HepG2 (cell line): ENCODE results near the gene RAB3D. TPM values are rescaled to one million over a fixed set of nuclear protein-coding genes. Genes with fewer than 3 reads are reported as not detected.

Experiments used
- ADNP ChIP-seq: sonication (generic); formaldehyde crosslinking; IDR thresholded peaks from 2 replicates; pipeline ENCODE4 v1.4.0; 2020; ENCODE audit warnings: missing genetic modification reagents
- CHD4 ChIP-seq: fragments of 200-600 bp; sonication (generic); IDR thresholded peaks from 2 replicates; pipeline ENCODE4 v1.7.0; 2017; ENCODE audit warnings: mild to moderate bottlenecking, low read length, borderline replicate concordance
- HOXD1 ChIP-seq: sonication (generic); formaldehyde crosslinking; IDR thresholded peaks from 2 replicates; pipeline ENCODE4 v1.5.0; 2020; ENCODE audit warnings: missing genetic modification reagents
- IKZF4 ChIP-seq: sonication (generic); formaldehyde crosslinking; IDR thresholded peaks from 2 replicates; pipeline ENCODE4 v1.5.1; 2020; ENCODE audit warnings: borderline replicate concordance, mild to moderate bottlenecking, low read depth, missing genetic modification reagents; ENCODE audit errors: not compliant biosample characterization
- JUNB ChIP-seq: sonication (generic); formaldehyde crosslinking; IDR thresholded peaks from 2 replicates; pipeline ENCODE4 v1.8.0; 2022; ENCODE audit warnings: missing genetic modification reagents, mild to moderate bottlenecking, borderline replicate concordance
- MED8 ChIP-seq: sonication (generic); formaldehyde crosslinking; IDR thresholded peaks from 2 replicates; pipeline ENCODE4 v1.8.1; 2023; ENCODE audit warnings: mild to moderate bottlenecking, missing genetic modification reagents; ENCODE audit not compliant: insufficient replicate concordance
- NR2F6 ChIP-seq, 2 experiments: IDR thresholded peaks; 2 replicates each; pipeline ENCODE4 v1.6.1; 2016; ENCODE audit warnings: antibody characterized with exemption in 1 of 2, mild to moderate bottlenecking in 1 of 2
- PHF20 ChIP-seq: sonication (generic); formaldehyde crosslinking; IDR thresholded peaks from 2 replicates; pipeline ENCODE4 v1.5.0; 2020; ENCODE audit warnings: mild to moderate bottlenecking, missing genetic modification reagents
- RARG ChIP-seq: sonication (generic); formaldehyde crosslinking; IDR thresholded peaks from 2 replicates; pipeline ENCODE4 v1.4.0; 2020; ENCODE audit warnings: low read depth, mild to moderate bottlenecking, missing genetic modification reagents
- SRSF9 ChIP-seq: fragments of 200-400 bp; formaldehyde crosslinking; IDR thresholded peaks from 2 replicates; pipeline ENCODE4 v1.6.1; 2018; ENCODE audit warnings: borderline replicate concordance, mild to moderate bottlenecking, low read depth, low read length; ENCODE audit not compliant: insufficient read depth, poor library complexity, severe bottlenecking
- TAF15 ChIP-seq: fragments of 200-400 bp; formaldehyde crosslinking; IDR thresholded peaks from one replicate; pipeline ENCODE4 v1.6.1; 2018; ENCODE audit warnings: mild to moderate bottlenecking, low read depth, low read length; ENCODE audit not compliant: poor library complexity, severe bottlenecking
- TRIM24 ChIP-seq: sonication (generic); formaldehyde crosslinking; IDR thresholded peaks from 2 replicates; pipeline ENCODE4 v1.8.0; 2022; ENCODE audit warnings: mild to moderate bottlenecking, missing genetic modification reagents
- ZFP1 ChIP-seq: IDR thresholded peaks from 2 replicates; pipeline ENCODE4 v1.6.1; 2016
- ZFP41 ChIP-seq: sonication (generic); formaldehyde crosslinking; IDR thresholded peaks from 2 replicates; pipeline ENCODE4 v1.4.0; 2020; ENCODE audit warnings: mild to moderate bottlenecking, missing genetic modification reagents, borderline replicate concordance
- ZMYM3 ChIP-seq: sonication (generic); formaldehyde crosslinking; IDR thresholded peaks from 2 replicates; pipeline ENCODE4 v1.5.1; 2020; ENCODE audit warnings: mild to moderate bottlenecking, missing genetic modification reagents
- ZNF296 ChIP-seq: sonication (generic); formaldehyde crosslinking; conservative IDR thresholded peaks from 2 replicates; pipeline ENCODE4 v1.5.0; 2020; ENCODE audit warnings: mild to moderate bottlenecking, missing genetic modification reagents
- ZNF564 ChIP-seq: sonication (generic); formaldehyde crosslinking; IDR thresholded peaks from 2 replicates; pipeline ENCODE4 v1.8.1; 2023; ENCODE audit warnings: mild to moderate bottlenecking, missing genetic modification reagents
- ZNF746 ChIP-seq: sonication (generic); formaldehyde crosslinking; IDR thresholded peaks from 2 replicates; pipeline ENCODE4 v1.8.0; 2022; ENCODE audit warnings: mild to moderate bottlenecking, missing genetic modification reagents
- ZNF83 ChIP-seq: sonication (generic); formaldehyde crosslinking; IDR thresholded peaks from 2 replicates; pipeline ENCODE4 v1.4.0; 2020; ENCODE audit warnings: missing genetic modification reagents, mild to moderate bottlenecking, borderline replicate concordance
- ZNF891 ChIP-seq: sonication (generic); formaldehyde crosslinking; IDR thresholded peaks from 2 replicates; pipeline ENCODE4 v1.5.0; 2020; ENCODE audit warnings: mild to moderate bottlenecking, missing genetic modification reagents
- polyA plus RNA-seq, 8 experiments: library from polyadenylated mRNA; depleted of rRNA in 3 of 8; stranded (reverse) in 7 of 8; unstranded in 1 of 8; fragments of >200 nt; fragmentation: Illumina TruSeq in 4 of 8; extraction: Trizol in 4 of 8; gene quantifications; 2 replicates each; pipeline versions ENCODE4 v1.2.1 to v1.2.3, GENCODE V29; 2011 to 2016; ENCODE audit warnings: low read depth in 4 of 8, missing spikeins in 1 of 8, mixed read lengths in 1 of 8; ENCODE audit not compliant: insufficient read depth in 1 of 8
- total RNA-seq, 5 experiments: library from RNA; depleted of rRNA; stranded (reverse); fragments of >200 nt; fragmentation: Illumina TruSeq; extraction: Trizol; gene quantifications; 2 replicates each; pipeline ENCODE4 v1.2.3, GENCODE V29; 2016; ENCODE audit warnings: low read depth in 1 of 5
- TF ChIP-seq, protein P1 (sequence below): sonication (generic); formaldehyde crosslinking; IDR thresholded peaks from 2 replicates; pipeline ENCODE4 v1.8.1; 2023; ENCODE audit warnings: missing genetic modification reagents, inconsistent platforms, borderline replicate concordance
- TF ChIP-seq, protein P2 (sequence below): IDR thresholded peaks from 2 replicates; pipeline ENCODE4 v1.6.1; 2016; ENCODE audit warnings: mild to moderate bottlenecking
- TF ChIP-seq, protein P3 (sequence below): IDR thresholded peaks from 2 replicates; pipeline ENCODE4 v1.6.1; 2018; ENCODE audit warnings: missing genetic modification reagents, mild to moderate bottlenecking, missing compliant biosample characterization
- TF ChIP-seq, protein P4 (sequence below): sonication (generic); formaldehyde crosslinking; IDR thresholded peaks from 2 replicates; pipeline ENCODE4 v1.8.0; 2022; ENCODE audit warnings: mild to moderate bottlenecking, missing genetic modification reagents
- TF ChIP-seq, protein P5 (sequence below): sonication (generic); formaldehyde crosslinking; IDR thresholded peaks from 2 replicates; pipeline ENCODE4 v1.8.0; 2023; ENCODE audit warnings: mild to moderate bottlenecking, missing genetic modification reagents

The RAB3D gene
- total and polyA plus RNA-seq, 2 of the 13 experiments (the other 11 are each of a cell fraction or from before 2014, with no cell fraction given), result 2.0 to 16.1 TPM

DNA sequence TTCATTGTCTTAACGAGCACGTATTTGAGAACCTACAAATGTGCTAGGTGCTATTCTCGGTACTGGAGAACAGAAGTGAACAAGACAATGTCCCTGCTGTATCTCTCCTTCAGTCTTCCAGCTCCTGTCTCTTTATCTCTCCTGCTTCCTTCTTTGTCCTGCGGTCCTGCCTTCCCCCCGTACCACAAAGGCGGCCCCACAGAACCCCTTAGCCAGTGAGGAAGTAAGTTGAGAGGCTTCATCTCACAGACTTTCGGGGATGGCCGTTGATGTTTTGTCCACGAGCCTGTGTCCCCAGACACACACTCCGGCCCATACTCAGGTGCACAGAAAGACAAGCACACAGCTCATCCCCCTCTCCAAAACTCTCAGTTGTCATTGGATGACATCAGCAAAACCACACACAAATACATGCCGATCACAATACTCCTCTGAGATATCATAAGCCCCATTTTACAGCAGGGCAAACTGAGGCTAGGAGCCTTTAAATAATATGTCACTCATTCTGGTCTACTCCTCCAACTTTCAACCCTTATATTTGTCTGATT lies 34.5 kb upstream of the RAB3D start (continued):
- TF ChIP-seq ZFP41 (CRISPR knock-in tag), result no peak
- TF ChIP-seq RARG (CRISPR knock-in tag), result 0 out of 2 replicates have a peak, but pooled peaks have one; percentile 23
- no peak for TF ChIP-seq HOXD1 (CRISPR knock-in tag)
- TF ChIP-seq IKZF4 (CRISPR knock-in tag), result no peak
- peak; percentile 98 for TF ChIP-seq ZMYM3 (CRISPR knock-in tag)
- TF ChIP-seq MED8, result no peak
- TF ChIP-seq, protein P1, sequence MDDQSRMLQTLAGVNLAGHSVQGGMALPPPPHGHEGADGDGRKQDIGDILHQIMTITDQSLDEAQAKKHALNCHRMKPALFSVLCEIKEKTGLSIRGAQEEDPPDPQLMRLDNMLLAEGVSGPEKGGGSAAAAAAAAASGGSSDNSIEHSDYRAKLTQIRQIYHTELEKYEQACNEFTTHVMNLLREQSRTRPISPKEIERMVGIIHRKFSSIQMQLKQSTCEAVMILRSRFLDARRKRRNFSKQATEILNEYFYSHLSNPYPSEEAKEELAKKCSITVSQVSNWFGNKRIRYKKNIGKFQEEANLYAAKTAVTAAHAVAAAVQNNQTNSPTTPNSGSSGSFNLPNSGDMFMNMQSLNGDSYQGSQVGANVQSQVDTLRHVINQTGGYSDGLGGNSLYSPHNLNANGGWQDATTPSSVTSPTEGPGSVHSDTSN, result no peak
- TF ChIP-seq ZNF83 (CRISPR knock-in tag), result no peak
- TF ChIP-seq ZNF746 (CRISPR knock-in tag), result no peak
- TF ChIP-seq, protein P2, sequence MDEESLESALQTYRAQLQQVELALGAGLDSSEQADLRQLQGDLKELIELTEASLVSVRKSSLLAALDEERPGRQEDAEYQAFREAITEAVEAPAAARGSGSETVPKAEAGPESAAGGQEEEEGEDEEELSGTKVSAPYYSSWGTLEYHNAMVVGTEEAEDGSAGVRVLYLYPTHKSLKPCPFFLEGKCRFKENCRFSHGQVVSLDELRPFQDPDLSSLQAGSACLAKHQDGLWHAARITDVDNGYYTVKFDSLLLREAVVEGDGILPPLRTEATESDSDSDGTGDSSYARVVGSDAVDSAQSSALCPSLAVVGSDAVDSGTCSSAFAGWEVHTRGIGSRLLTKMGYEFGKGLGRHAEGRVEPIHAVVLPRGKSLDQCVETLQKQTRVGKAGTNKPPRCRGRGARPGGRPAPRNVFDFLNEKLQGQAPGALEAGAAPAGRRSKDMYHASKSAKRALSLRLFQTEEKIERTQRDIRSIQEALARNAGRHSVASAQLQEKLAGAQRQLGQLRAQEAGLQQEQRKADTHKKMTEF (CRISPR knock-in tag), result no peak
- TF ChIP-seq, protein P3, sequence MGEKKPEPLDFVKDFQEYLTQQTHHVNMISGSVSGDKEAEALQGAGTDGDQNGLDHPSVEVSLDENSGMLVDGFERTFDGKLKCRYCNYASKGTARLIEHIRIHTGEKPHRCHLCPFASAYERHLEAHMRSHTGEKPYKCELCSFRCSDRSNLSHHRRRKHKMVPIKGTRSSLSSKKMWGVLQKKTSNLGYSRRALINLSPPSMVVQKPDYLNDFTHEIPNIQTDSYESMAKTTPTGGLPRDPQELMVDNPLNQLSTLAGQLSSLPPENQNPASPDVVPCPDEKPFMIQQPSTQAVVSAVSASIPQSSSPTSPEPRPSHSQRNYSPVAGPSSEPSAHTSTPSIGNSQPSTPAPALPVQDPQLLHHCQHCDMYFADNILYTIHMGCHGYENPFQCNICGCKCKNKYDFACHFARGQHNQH (CRISPR knock-in tag), result no peak
- TF ChIP-seq ZNF296, result no peak
- TF ChIP-seq TRIM24 (CRISPR knock-in tag), result no peak
- TF ChIP-seq JUNB (CRISPR knock-in tag), result no peak
- TF ChIP-seq ZNF891 (CRISPR knock-in tag), result no peak
- no peak for TF ChIP-seq SRSF9
- no peak for TF ChIP-seq PHF20
- TF ChIP-seq, protein P4, sequence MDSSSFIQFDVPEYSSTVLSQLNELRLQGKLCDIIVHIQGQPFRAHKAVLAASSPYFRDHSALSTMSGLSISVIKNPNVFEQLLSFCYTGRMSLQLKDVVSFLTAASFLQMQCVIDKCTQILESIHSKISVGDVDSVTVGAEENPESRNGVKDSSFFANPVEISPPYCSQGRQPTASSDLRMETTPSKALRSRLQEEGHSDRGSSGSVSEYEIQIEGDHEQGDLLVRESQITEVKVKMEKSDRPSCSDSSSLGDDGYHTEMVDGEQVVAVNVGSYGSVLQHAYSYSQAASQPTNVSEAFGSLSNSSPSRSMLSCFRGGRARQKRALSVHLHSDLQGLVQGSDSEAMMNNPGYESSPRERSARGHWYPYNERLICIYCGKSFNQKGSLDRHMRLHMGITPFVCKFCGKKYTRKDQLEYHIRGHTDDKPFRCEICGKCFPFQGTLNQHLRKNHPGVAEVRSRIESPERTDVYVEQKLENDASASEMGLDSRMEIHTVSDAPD (CRISPR knock-in tag), result 0 out of 2 replicates have a peak, but pooled peaks have one; percentile 28
- TF ChIP-seq TAF15, result no peak
- no peak for TF ChIP-seq ZNF564 (CRISPR knock-in tag)
- TF ChIP-seq, protein P5, sequence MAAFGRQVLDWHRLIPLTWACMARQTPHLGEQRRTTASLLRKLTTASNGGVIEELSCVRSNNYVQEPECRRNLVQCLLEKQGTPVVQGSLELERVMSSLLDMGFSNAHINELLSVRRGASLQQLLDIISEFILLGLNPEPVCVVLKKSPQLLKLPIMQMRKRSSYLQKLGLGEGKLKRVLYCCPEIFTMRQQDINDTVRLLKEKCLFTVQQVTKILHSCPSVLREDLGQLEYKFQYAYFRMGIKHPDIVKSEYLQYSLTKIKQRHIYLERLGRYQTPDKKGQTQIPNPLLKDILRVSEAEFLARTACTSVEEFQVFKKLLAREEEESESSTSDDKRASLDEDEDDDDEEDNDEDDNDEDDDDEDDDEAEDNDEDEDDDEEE, result 0 out of 2 replicates have a peak, but pooled peaks have one; percentile 7
- TF ChIP-seq ADNP (CRISPR knock-in tag), result peak; percentile 63; the same call in 1 of the 2 replicates
- TF ChIP-seq CHD4, result peak; percentile 99
- TF ChIP-seq NR2F6 (IDR thresholded peaks at IDR 0.05), result no peak
- 0 out of 2 replicates have a peak, but pooled peaks have one; percentile 1 for TF ChIP-seq NR2F6 (CRISPR knock-in tag; IDR thresholded peaks at IDR 0.05)
- TF ChIP-seq ZFP1, result no peak
